CMK (cell line): Measurements from ENCODE around the gene OTOA.
"Not testable (repeated sequence)": the region's sequence is repeated elsewhere in the genome, so short reads cannot be mapped to it uniquely, and the experiment has no call there.

Experiments used
- DNase-seq: peaks from one replicate; pipeline ENCODE4 v3.0.0-alpha.2; 2010; ENCODE audit warnings: low read depth

OTOA gene

DNA sequence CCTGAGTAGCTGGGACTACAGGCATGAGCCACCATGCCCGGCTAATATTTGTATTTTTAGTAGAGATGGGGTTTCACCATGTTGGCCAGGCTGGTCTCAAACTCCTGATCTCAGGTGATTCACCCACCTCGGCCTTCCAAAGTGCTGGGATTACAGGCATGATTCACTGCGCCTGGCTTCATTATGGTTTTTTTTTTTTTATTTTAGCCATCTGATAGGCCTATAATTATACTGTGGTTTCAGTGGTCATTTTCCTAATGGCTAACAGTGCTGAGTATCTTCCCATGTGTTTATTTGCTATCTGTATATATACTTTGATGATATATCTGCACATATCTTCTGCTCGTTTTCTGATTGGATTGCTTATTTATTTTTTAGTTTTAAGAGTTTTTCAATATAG is 10.7 kb downstream of the OTOA start:
- DNase-seq = not testable (repeated sequence)

- DNase-seq = not testable (repeated sequence)
These were observed 16.9 kb downstream of the OTOA start for GRCh38 chr16:21680714-21681113.

- no peak for DNase-seq
These were observed 19.4 kb downstream of the OTOA start for GRCh38 chr16:21683184-21683583.

GRCh38 chr16:21684199-21684598 is 20.4 kb downstream of the OTOA start:
- peak; percentile 9 for DNase-seq

GRCh38 chr16:21685034-21685455 is 21.3 kb downstream of the OTOA start:
- DNase-seq = no peak

DNA sequence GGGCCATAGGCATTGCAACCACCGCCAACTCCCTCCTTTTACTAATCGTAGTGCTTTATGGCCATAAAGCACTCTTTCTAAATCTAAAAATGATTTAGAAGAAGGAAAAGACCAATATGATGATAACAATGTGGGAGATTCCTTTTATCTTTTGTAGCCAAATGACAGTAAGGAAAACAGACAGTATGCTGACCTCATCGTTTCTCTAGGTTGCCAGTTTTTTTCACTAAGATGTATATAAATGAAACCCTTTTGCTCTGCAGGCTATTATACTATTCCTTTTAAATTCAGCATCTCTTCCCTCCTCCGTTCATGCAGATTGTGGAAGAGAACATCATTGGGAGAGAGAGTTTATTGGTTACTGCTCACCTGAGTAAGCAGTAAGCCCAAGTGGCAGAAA is 25.3 kb downstream of the OTOA start:
- DNase-seq = no peak

GRCh38 chr16:21690967-21691366 is 27.2 kb downstream of the OTOA start:
- not testable (repeated sequence) for DNase-seq

DNA sequence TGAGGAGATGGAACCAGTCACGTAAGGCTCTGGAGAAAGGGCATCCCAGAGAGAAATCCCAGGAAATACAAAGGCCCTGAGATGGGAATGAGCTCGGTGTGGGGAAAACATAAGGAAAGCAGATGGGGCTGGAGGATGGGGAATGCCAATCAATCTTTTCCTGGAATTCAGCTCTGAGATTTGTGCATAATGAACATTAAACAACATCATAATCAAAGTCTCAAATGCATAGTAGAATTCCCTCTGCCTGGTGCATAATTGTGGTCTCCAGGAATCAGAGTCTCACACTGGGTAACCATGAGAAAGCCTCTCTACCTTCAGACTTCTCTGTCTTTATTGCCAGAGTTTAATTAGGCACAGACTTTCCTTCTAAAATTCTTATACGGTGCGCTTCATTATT is 30.8 kb downstream of the OTOA start:
- no peak for DNase-seq

DNA sequence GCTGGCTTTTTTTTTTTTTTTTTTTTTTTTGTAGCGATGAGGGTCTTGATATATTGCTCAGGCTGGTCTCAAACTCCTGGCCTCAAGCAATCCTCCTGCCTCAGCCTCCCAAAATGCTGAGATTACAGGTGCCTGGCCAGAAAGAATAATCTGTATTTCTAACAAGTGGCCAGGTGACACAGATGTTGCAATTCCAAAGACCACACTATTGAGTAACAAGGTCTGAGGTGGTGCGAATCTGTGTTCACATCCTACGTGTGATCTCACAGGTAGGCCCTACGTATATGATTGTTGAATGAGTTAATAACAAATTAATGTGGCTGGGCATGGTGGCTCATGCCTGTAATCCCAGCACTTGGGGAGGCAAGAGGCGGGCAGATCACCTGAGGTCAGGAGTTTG is 33.3 kb downstream of the OTOA start:
- no peak for DNase-seq

GRCh38 chr16:21698169-21699032 is 34.6 kb downstream of the OTOA start:
- no peak for DNase-seq

DNA sequence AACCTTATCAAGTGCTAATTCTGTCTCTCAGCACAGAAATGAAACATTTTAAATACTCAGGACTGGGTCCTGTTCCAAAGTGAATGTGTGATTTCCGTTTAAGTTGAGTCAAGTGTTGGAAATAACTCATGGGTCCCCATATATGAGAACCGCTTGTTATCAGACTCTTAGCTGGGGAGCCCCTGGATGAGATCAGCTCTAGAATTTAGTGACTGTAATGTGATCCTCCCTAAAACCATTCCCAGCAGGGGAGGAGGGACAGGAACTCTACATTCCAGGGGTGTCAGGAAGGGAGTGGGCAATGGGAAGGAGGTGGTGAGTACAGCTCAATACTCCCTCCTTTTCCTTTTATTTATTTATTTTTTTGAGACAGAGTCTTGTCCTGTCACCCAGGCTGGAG is 37.5 kb downstream of the OTOA start:
- no peak for DNase-seq

GRCh38 chr16:21702276-21702675 is 38.5 kb downstream of the OTOA start:
- no peak for DNase-seq

GRCh38 chr16:21703156-21703555 is 39.4 kb downstream of the OTOA start:
- no peak for DNase-seq

DNA sequence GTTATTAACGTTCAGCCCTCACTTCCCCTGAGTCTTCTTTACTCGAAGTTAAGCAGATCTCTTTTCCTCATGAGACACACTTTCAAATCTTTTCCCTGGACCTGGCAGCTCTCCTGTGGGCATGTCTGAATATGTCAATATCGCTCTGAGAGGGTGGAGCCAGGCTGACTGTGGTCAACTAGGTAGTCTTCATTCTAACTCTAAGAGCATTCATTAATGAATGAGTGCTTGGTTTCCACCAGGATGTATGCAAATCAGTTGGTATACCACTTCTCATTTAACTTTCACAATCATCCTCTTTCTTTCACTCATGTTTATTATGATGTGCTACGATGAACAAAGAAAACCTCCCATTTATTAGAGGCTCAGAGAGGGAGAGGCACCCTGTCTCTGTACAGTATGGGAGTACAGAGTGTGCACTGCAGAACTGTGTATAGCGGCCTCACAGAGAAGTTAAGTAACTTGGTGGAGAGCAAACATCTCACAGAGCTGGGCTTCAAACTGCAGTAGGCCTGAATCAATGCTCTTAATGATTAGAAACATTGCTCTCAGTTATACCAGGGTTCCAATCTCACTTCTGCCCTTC is 39.9 kb downstream of the OTOA start:
- no peak for DNase-seq

DNA sequence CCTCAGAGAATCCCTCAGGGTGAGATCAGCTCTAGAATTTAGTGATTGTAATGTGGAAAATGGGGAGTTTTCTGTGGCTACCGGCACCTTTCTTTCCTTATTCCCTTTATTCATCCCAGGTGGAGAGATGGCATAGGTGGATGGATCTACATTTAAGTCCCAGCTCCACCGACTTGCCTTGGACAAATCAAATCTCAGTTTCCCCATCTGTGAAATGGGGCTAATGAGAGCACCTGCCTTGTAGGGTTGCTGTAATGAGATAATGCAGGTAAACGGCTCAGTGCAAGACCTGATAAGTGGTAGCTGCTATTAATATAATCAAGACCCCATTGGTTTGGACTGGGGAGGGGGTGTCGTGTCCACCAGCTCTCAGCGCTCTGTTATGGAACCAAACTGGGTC is 40.5 kb downstream of the OTOA start:
- no peak for DNase-seq

GRCh38 chr16:21704733-21705132 is 41.0 kb downstream of the OTOA start:
- DNase-seq = no peak

DNA sequence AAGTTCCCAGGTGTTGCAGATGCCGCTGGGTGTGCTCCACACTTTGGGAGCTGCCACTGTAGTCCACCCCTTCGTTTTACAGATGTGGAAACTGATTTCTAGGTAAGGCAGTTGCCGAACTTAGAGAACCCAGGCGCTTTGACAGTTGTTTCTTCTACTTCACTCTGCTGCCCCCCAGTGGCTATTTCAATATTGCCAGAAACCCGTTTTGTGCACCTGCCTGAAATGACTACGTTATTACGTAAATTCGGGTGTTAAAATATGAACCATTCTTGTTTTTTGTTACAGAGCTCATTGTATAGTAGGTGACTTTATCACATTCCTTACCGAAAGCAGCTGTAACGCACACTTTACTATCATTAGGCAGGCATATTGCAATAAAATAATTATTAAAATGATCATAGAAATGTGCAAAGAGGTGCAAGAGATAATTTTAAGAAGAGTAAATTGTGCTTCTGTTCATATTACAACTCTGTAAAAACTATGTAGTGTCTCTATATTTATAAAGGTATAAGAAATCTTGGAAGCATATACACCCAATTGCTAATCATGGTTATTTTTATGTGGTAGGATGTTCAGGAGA is 44.9 kb downstream of the OTOA start:
- peak; percentile 20 for DNase-seq

- DNase-seq = no peak
These were observed 47.2 kb downstream of the OTOA start for GRCh38 chr16:21710938-21711337.

DNA sequence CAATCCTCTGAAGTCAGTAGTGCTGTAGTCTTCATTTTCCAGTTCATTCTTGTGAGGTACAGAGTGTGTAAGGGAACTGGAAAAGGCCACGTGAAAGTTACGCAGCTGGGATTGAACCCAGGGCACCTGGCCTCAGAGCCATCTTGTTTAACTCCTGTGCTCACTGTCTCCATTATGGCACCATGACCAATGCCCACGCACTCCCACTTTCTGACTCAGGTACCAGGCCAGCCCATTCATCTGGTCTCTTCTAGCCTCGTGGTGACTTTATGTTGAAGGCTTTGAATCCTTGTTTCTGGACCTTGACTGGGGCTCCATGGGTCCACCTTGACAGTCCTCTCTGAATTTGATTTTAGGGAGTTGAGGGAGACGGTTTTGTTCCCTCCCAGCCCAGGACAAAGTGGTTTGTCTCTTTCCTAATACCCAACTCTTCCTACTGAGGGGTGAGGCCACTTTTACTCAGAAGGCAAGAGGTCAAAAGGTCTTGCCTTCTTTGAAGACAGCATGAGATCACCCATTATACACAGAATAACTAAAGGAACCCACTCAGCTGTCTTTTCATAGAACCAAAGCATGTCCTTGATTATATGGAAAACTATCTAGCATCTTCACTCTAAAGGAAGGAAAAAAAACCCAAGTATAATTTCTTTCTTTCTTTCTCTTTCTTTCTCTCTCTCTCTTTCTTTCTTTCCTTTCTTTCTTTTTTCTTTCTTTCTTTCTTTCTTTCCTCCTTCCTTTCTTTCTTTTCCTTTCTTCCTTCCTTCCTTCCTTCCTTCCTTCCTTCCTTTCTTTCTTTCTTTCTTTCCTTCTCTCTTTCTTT is 50.0 kb downstream of the OTOA start:
- DNase-seq = no peak

DNA sequence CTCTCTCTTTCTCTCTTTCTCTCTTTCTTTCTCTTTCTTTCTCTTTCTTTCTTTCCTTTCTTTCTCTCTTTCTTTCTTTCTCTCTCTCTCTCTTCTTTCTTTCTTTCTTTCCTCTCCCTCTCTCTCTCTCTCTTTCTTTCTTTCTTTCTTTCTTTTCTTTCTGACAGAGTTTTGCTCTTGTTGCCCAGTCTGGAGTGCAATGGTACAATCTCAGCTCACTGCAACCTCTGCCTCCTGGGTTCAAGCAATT is 50.5 kb downstream of the OTOA start:
- not testable (repeated sequence) for DNase-seq

DNA sequence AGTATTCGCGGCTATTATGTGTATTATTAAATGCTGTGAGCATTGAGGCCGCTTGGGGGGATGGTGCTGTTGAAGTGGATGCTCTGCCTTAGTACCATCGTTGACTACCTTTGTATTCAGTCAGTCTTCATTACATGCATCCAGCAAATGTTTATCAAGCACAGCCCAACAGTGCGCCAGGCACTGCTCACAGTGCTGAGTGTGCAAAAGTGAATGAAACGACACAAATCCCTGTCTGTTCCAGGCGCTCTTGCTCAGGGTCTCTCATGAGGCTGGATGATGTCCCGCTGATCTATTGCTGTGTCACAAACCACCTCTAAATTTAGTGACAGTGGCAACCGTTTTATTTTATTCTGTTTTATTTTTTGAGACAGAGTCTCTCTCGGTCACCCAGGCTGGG is 53.8 kb downstream of the OTOA start:
- no peak for DNase-seq

DNA sequence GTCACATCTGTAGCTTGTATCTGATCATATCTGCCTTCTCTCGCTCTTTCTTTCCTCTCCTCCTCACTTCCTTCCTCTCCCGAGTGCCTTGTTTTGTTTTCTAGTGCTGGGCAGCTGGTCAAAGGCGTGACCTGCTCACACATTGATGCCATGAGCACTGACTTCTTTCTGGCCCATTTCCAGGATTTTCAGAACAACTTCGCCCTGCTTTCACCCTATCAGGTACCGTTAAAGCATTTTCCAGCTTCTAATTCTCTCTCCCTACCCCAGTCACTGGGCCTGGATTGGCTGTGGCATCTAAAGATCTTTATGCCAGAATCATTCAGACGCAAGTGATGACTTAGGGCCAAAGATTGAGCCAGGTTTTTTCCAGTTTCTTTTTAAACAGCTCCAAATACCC is 55.5 kb downstream of the OTOA start:
- no peak for DNase-seq

GRCh38 chr16:21720533-21720932 is 56.8 kb downstream of the OTOA start:
- no peak for DNase-seq
